Erythroblast (primary cell): ENCODE measurements around the gene LLCFC1.

Experiments
- GATA1 ChIP-seq: IDR thresholded peaks from 2 replicates; pipeline ENCODE4 v1.6.1; 2011; ENCODE audit warnings: low read depth, mild to moderate bottlenecking, control low read depth, low read length, moderate library complexity
- POLR2A ChIP-seq: IDR thresholded peaks from 2 replicates; pipeline ENCODE4 v1.6.1; 2011; ENCODE audit warnings: mild to moderate bottlenecking, low read length

GRCh38 chr7:142948603-142949002 lies 9.3 kb downstream of the LLCFC1 start:
- no peak for TF ChIP-seq POLR2A
- TF ChIP-seq GATA1 = no peak
